Panc1 (cell line): ENCODE results near the gene HACL1.
A peak's percentile ranks its signal among the peaks of the same experiment; 100 is the strongest.

ENCODE experiments used
- POLR2AphosphoS5 ChIP-seq: IDR thresholded peaks from 2 replicates; pipeline ENCODE4 v1.6.1; 2012; ENCODE audit warnings: mild to moderate bottlenecking, low read depth, low read length, moderate library complexity
- SIN3A ChIP-seq: IDR thresholded peaks from 2 replicates; pipeline ENCODE4 v1.6.1; 2012; ENCODE audit warnings: low read depth, mild to moderate bottlenecking, low read length, moderate library complexity, borderline replicate concordance; ENCODE audit not compliant: insufficient read depth
- TCF7L2 ChIP-seq: IDR thresholded peaks from 2 replicates; pipeline ENCODE4 v1.6.1; 2011; ENCODE audit warnings: mild to moderate bottlenecking, low read depth, low read length, inconsistent platforms
- TF ChIP-seq, protein P1 (sequence below): fragments of 450-650 bp; IDR thresholded peaks from 2 replicates; pipeline ENCODE4 v1.5.1; 2017; ENCODE audit warnings: mild to moderate bottlenecking
- TF ChIP-seq, protein P2 (sequence below), 2 experiments: IDR thresholded peaks; 2 replicates each; pipeline ENCODE4 v1.6.1; 2011 to 2012; ENCODE audit warnings: low read depth in 2 of 2, control low read depth in 1 of 2, low read length in 1 of 2, mild to moderate bottlenecking in 1 of 2, moderate library complexity in 1 of 2; ENCODE audit not compliant: insufficient read depth in 1 of 2

DNA sequence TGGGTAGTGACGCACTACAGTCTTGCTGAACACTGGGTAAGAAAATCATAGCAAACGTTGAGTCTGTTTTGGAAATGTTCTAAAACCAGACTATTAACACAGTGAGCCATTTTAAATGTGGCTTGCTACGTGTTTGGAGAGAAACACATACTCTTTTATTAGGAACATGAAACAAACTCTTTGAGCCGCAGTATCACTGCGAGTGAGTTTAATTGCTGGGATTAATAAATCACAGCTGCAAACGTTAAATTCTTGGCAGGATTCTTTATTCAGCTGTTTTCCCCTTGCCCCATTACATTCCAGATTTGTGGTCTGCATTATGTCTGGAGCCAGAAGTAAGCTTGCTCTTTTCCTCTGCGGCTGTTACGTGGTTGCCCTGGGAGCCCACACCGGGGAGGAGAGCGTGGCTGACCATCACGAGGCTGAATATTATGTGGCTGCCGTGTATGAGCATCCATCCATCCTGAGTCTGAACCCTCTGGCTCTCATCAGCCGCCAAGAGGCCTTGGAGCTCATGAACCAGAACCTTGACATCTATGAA lies 33.8 kb upstream of the HACL1 start:
- TF ChIP-seq, protein P1, sequence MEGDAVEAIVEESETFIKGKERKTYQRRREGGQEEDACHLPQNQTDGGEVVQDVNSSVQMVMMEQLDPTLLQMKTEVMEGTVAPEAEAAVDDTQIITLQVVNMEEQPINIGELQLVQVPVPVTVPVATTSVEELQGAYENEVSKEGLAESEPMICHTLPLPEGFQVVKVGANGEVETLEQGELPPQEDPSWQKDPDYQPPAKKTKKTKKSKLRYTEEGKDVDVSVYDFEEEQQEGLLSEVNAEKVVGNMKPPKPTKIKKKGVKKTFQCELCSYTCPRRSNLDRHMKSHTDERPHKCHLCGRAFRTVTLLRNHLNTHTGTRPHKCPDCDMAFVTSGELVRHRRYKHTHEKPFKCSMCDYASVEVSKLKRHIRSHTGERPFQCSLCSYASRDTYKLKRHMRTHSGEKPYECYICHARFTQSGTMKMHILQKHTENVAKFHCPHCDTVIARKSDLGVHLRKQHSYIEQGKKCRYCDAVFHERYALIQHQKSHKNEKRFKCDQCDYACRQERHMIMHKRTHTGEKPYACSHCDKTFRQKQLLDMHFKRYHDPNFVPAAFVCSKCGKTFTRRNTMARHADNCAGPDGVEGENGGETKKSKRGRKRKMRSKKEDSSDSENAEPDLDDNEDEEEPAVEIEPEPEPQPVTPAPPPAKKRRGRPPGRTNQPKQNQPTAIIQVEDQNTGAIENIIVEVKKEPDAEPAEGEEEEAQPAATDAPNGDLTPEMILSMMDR: no peak
- TF ChIP-seq, protein P2, sequence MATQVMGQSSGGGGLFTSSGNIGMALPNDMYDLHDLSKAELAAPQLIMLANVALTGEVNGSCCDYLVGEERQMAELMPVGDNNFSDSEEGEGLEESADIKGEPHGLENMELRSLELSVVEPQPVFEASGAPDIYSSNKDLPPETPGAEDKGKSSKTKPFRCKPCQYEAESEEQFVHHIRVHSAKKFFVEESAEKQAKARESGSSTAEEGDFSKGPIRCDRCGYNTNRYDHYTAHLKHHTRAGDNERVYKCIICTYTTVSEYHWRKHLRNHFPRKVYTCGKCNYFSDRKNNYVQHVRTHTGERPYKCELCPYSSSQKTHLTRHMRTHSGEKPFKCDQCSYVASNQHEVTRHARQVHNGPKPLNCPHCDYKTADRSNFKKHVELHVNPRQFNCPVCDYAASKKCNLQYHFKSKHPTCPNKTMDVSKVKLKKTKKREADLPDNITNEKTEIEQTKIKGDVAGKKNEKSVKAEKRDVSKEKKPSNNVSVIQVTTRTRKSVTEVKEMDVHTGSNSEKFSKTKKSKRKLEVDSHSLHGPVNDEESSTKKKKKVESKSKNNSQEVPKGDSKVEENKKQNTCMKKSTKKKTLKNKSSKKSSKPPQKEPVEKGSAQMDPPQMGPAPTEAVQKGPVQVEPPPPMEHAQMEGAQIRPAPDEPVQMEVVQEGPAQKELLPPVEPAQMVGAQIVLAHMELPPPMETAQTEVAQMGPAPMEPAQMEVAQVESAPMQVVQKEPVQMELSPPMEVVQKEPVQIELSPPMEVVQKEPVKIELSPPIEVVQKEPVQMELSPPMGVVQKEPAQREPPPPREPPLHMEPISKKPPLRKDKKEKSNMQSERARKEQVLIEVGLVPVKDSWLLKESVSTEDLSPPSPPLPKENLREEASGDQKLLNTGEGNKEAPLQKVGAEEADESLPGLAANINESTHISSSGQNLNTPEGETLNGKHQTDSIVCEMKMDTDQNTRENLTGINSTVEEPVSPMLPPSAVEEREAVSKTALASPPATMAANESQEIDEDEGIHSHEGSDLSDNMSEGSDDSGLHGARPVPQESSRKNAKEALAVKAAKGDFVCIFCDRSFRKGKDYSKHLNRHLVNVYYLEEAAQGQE (IDR thresholded peaks at IDR 0.05; ENCODE audit: insufficient read depth in 1 of 2, low read depth in 2 of 2, low read length in 1 of 2): no peak
- TF ChIP-seq TCF7L2 (peak; percentile 48), POLR2AphosphoS5 (no peak), SIN3A (no peak)
